GM23338 (cell line): ENCODE measurements around the gene ATF2. TPM values are rescaled to one million over a fixed set of nuclear protein-coding genes. Genes with fewer than 3 reads are reported as not detected.

ENCODE experiments used
- ATAC-seq: fragments of 200-7000 bp; cut with Tn5 transposase; 3 replicates; pipeline ENCODE4 v1.9.1; 2020
- DNase-seq: peaks from one replicate; pipeline ENCODE4 v3.0.0-alpha.2; 2015; ENCODE audit warnings: low spot score
- H2AFZ ChIP-seq: fragments of 200-600 bp; sonication (generic); 2 replicates; pipeline ENCODE4 v1.8.0; 2016; ENCODE audit warnings: antibody characterized with exemption, mild to moderate bottlenecking, moderate library complexity
- H3F3A ChIP-seq: fragments of 200-600 bp; sonication (generic); replicated peaks from 2 replicates; pipeline ENCODE4 v1.8.0; 2017; ENCODE audit warnings: antibody characterized with exemption, mixed run types, low read depth
- H3K27ac ChIP-seq: fragments of 200-600 bp; sonication (generic); 2 replicates; pipeline ENCODE4 v1.6.1; 2016; ENCODE audit warnings: low read depth
- H3K27me3 ChIP-seq: fragments of 200-600 bp; sonication (generic); 2 replicates; pipeline ENCODE4 v1.8.0; 2016; ENCODE audit warnings: mild to moderate bottlenecking, mixed run types, moderate library complexity; ENCODE audit not compliant: insufficient read depth
- H3K36me3 ChIP-seq: fragments of 200-600 bp; sonication (generic); 2 replicates; pipeline ENCODE4 v1.8.0; 2016; ENCODE audit warnings: mild to moderate bottlenecking; ENCODE audit not compliant: insufficient read depth
- H3K4me1 ChIP-seq: fragments of 200-600 bp; sonication (generic); 2 replicates; pipeline ENCODE4 v1.8.0; 2016; ENCODE audit warnings: mild to moderate bottlenecking, moderate library complexity; ENCODE audit not compliant: insufficient read depth
- H3K4me2 ChIP-seq: fragments of 200-600 bp; sonication (generic); 2 replicates; pipeline ENCODE4 v1.7.1; 2017; ENCODE audit warnings: mixed run types
- H3K4me3 ChIP-seq: fragments of 200-600 bp; sonication (generic); 2 replicates; pipeline ENCODE4 v1.6.1; 2016; ENCODE audit warnings: mixed run types
- H3K79me2 ChIP-seq: fragments of 200-600 bp; sonication (generic); replicated peaks from 2 replicates; pipeline ENCODE4 v1.8.0; 2017; ENCODE audit warnings: mild to moderate bottlenecking; ENCODE audit not compliant: insufficient read depth
- H3K9me2 ChIP-seq: fragments of 200-600 bp; sonication (generic); 2 replicates; pipeline ENCODE4 v1.8.0; 2017; ENCODE audit not compliant: insufficient read depth
- H4K20me1 ChIP-seq: fragments of 200-600 bp; sonication (generic); replicated peaks from 2 replicates; pipeline ENCODE4 v1.8.0; 2017; ENCODE audit warnings: mild to moderate bottlenecking; ENCODE audit not compliant: insufficient read depth
- H3K27ac Mint-ChIP-seq: 2 replicates; pipeline ENCODE4 v1.8.0; 2020; ENCODE audit warnings: inconsistent platforms, mild to moderate bottlenecking, moderate library complexity, mixed read lengths
- H3K27me3 Mint-ChIP-seq: 3 replicates; pipeline ENCODE4 v1.8.0; 2022; ENCODE audit warnings: low read depth, mild to moderate bottlenecking, moderate library complexity, mixed read lengths, inconsistent platforms; ENCODE audit not compliant: insufficient read depth, poor library complexity
- H3K36me3 Mint-ChIP-seq: 3 replicates; pipeline ENCODE4 v1.8.0; 2021; ENCODE audit warnings: low read depth, mild to moderate bottlenecking, inconsistent platforms, moderate library complexity, mixed read lengths
- H3K4me1 Mint-ChIP-seq: 3 replicates; pipeline ENCODE4 v1.8.0; 2020; ENCODE audit warnings: mild to moderate bottlenecking, inconsistent platforms, mixed read lengths
- H3K4me3 Mint-ChIP-seq: 3 replicates; pipeline ENCODE4 v1.8.0; 2021; ENCODE audit warnings: moderate library complexity, mild to moderate bottlenecking, inconsistent platforms, mixed read lengths
- H3K9me3 Mint-ChIP-seq: 3 replicates; pipeline ENCODE4 v1.8.0; 2020; ENCODE audit warnings: moderate library complexity, mild to moderate bottlenecking, inconsistent platforms, mixed read lengths
- CREB1 ChIP-seq: fragments of 250-450 bp; sonication (Bioruptor Pico); IDR thresholded peaks from 2 replicates; pipeline ENCODE4 v1.5.0; 2020; ENCODE audit warnings: low read depth, mild to moderate bottlenecking, moderate library complexity
- EZH2 ChIP-seq: fragments of 200-600 bp; sonication (generic); IDR thresholded peaks from one replicate; pipeline ENCODE4 v1.8.0; 2017; ENCODE audit warnings: antibody characterized with exemption, mild to moderate bottlenecking, low read depth; ENCODE audit not compliant: unreplicated experiment
- EZH2phosphoT487 ChIP-seq: fragments of 200-600 bp; sonication (generic); IDR thresholded peaks from one replicate; pipeline ENCODE4 v1.8.1; 2018; ENCODE audit warnings: antibody characterized with exemption; ENCODE audit not compliant: unreplicated experiment
- JUNB ChIP-seq: IDR thresholded peaks from one replicate; pipeline ENCODE4 v1.6.1; 2016; ENCODE audit warnings: antibody characterized with exemption; ENCODE audit not compliant: unreplicated experiment
- NANOG ChIP-seq: IDR thresholded peaks from 2 replicates; pipeline ENCODE4 v1.6.1; 2016; ENCODE audit warnings: antibody characterized with exemption, borderline replicate concordance
- POLR2AphosphoS5 ChIP-seq: IDR thresholded peaks from 2 replicates; pipeline ENCODE4 v1.6.1; 2016; ENCODE audit warnings: antibody characterized with exemption, low read depth
- STAT1 ChIP-seq: IDR thresholded peaks from one replicate; pipeline ENCODE4 v1.6.1; 2016; ENCODE audit warnings: antibody characterized with exemption; ENCODE audit not compliant: unreplicated experiment
- ZNF114 ChIP-seq: fragments of 250-450 bp; sonication (Bioruptor Pico); IDR thresholded peaks from 2 replicates; pipeline ENCODE4 v1.5.0; 2020; ENCODE audit warnings: mild to moderate bottlenecking, moderate library complexity
- ZNF331 ChIP-seq: fragments of 250-450 bp; sonication (Bioruptor Pico); IDR thresholded peaks from 2 replicates; pipeline ENCODE4 v1.5.0; 2020; ENCODE audit warnings: low read depth, mild to moderate bottlenecking, moderate library complexity
- polyA plus RNA-seq: library from polyadenylated mRNA; unstranded; fragments of >200 nt; fragmentation: Nextera tagmentation; extraction: Ambion mirVana; gene quantifications from 2 replicates; pipeline ENCODE4 v1.2.1, GENCODE V29; 2016
- total RNA-seq: library from RNA; depleted of rRNA; stranded (reverse); fragments of >200 nt; shearing (Covaris generic); gene quantifications from 2 replicates; pipeline ENCODE4 v1.2.3, GENCODE V29; 2014
- TF ChIP-seq, protein P1 (sequence below): fragments of 250-450 bp; sonication (Bioruptor Pico); IDR thresholded peaks from 2 replicates; pipeline ENCODE4 v1.5.0; 2020; ENCODE audit warnings: mild to moderate bottlenecking, moderate library complexity
- TF ChIP-seq, protein P2 (sequence below): IDR thresholded peaks from 2 replicates; pipeline ENCODE4 v1.6.1; 2016; ENCODE audit warnings: antibody characterized with exemption
- TF ChIP-seq, protein P3 (sequence below), 2 experiments: fragments of 200-600 bp in 1 of 2; sonication (generic) in 1 of 2; conservative IDR thresholded peaks; 2 replicates each; pipeline versions ENCODE4 v1.5.1 to v1.6.1; 2016 to 2017; ENCODE audit warnings: antibody characterized with exemption in 2 of 2, low read depth in 2 of 2, mild to moderate bottlenecking in 2 of 2, moderate library complexity in 1 of 2
- TF ChIP-seq, protein P4 (sequence below): IDR thresholded peaks from one replicate; pipeline ENCODE4 v1.6.1; 2018; ENCODE audit warnings: antibody characterized with exemption; ENCODE audit not compliant: unreplicated experiment

The ATF2 gene
- total and polyA plus RNA-seq, 2 experiments from 2014 or later: 23.6 to 56.2 TPM

DNA sequence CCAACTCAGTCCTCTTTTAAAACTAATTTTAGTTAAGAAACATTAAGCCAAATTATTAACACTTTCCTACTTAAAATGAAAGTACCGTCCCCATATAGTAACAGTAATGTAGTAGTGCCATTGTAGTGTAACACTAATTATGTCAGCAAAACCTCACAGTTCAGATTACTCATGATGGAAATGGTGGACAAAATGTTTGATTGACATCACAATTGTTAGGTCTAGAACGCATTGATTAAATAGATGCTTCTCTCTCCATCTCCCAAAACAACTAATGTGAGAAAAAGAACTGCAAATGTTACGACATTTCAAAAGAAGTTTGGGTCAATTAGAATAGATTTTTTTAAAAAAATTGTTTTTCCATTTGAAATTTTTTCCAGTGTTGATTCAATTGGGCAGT is 1.2 kb upstream of the ATF2 start:
- H3K4me3 Mint-ChIP-seq: peak overlapping the region; percentile 99
- peak overlapping the region; percentile 57 for H3K4me3 ChIP-seq
- H2AFZ ChIP-seq: no peak overlapping the region
- peaks cover under 1% of the 10 kb centered on the region; the same call in 1 of the 3 replicates for H3K36me3 Mint-ChIP-seq
- H3K27ac ChIP-seq: peak overlapping the region; percentile 60; the same call in 1 of the 2 replicates
- ATAC-seq (no peak), DNase-seq (no peak)
- H3K4me2 ChIP-seq: peak overlapping the region; percentile 79
- peaks cover 10% of the 10 kb centered on the region; the same call in 2 of the 3 replicates for H3K4me1 Mint-ChIP-seq
- no peaks in the 10 kb centered on the region for H3K9me2 ChIP-seq
- H3K27me3 ChIP-seq: no peaks in the 10 kb centered on the region
- H3K9me3 Mint-ChIP-seq: no peaks in the 10 kb centered on the region
- no peaks in the 10 kb centered on the region for H3F3A ChIP-seq
- no peaks in the 10 kb centered on the region for H3K36me3 ChIP-seq
- peaks cover 15% of the 10 kb centered on the region; the same call in 1 of the 2 replicates for H3K4me1 ChIP-seq
- peaks cover 36% of the 10 kb centered on the region for H3K79me2 ChIP-seq
- H4K20me1 ChIP-seq: peaks cover 13% of the 10 kb centered on the region; the same call in 1 of the 2 replicates
- H3K27me3 Mint-ChIP-seq: peaks cover 5% of the 10 kb centered on the region
- TF ChIP-seq NANOG: no peak
- TF ChIP-seq, protein P1, sequence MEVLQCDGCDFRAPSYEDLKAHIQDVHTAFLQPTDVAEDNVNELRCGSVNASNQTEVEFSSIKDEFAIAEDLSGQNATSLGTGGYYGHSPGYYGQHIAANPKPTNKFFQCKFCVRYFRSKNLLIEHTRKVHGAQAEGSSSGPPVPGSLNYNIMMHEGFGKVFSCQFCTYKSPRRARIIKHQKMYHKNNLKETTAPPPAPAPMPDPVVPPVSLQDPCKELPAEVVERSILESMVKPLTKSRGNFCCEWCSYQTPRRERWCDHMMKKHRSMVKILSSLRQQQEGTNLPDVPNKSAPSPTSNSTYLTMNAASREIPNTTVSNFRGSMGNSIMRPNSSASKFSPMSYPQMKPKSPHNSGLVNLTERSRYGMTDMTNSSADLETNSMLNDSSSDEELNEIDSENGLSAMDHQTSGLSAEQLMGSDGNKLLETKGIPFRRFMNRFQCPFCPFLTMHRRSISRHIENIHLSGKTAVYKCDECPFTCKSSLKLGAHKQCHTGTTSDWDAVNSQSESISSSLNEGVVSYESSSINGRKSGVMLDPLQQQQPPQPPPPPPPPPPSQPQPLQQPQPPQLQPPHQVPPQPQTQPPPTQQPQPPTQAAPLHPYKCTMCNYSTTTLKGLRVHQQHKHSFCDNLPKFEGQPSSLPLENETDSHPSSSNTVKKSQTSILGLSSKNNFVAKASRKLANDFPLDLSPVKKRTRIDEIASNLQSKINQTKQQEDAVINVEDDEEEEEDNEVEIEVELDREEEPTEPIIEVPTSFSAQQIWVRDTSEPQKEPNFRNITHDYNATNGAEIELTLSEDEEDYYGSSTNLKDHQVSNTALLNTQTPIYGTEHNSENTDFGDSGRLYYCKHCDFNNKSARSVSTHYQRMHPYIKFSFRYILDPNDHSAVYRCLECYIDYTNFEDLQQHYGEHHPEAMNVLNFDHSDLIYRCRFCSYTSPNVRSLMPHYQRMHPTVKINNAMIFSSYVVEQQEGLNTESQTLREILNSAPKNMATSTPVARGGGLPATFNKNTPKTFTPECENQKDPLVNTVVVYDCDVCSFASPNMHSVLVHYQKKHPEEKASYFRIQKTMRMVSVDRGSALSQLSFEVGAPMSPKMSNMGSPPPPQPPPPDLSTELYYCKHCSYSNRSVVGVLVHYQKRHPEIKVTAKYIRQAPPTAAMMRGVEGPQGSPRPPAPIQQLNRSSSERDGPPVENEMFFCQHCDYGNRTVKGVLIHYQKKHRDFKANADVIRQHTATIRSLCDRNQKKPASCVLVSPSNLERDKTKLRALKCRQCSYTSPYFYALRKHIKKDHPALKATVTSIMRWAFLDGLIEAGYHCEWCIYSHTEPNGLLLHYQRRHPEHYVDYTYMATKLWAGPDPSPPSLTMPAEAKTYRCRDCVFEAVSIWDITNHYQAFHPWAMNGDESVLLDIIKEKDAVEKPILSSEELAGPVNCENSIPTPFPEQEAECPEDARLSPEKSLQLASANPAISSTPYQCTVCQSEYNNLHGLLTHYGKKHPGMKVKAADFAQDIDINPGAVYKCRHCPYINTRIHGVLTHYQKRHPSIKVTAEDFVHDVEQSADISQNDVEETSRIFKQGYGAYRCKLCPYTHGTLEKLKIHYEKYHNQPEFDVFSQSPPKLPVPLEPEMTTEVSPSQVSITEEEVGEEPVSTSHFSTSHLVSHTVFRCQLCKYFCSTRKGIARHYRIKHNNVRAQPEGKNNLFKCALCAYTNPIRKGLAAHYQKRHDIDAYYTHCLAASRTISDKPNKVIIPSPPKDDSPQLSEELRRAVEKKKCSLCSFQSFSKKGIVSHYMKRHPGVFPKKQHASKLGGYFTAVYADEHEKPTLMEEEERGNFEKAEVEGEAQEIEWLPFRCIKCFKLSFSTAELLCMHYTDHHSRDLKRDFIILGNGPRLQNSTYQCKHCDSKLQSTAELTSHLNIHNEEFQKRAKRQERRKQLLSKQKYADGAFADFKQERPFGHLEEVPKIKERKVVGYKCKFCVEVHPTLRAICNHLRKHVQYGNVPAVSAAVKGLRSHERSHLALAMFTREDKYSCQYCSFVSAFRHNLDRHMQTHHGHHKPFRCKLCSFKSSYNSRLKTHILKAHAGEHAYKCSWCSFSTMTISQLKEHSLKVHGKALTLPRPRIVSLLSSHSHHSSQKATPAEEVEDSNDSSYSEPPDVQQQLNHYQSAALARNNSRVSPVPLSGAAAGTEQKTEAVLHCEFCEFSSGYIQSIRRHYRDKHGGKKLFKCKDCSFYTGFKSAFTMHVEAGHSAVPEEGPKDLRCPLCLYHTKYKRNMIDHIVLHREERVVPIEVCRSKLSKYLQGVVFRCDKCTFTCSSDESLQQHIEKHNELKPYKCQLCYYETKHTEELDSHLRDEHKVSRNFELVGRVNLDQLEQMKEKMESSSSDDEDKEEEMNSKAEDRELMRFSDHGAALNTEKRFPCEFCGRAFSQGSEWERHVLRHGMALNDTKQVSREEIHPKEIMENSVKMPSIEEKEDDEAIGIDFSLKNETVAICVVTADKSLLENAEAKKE: no peak
- TF ChIP-seq, protein P2, sequence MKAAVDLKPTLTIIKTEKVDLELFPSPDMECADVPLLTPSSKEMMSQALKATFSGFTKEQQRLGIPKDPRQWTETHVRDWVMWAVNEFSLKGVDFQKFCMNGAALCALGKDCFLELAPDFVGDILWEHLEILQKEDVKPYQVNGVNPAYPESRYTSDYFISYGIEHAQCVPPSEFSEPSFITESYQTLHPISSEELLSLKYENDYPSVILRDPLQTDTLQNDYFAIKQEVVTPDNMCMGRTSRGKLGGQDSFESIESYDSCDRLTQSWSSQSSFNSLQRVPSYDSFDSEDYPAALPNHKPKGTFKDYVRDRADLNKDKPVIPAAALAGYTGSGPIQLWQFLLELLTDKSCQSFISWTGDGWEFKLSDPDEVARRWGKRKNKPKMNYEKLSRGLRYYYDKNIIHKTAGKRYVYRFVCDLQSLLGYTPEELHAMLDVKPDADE: no peak
- no peak for TF ChIP-seq STAT1
- TF ChIP-seq, protein P3, sequence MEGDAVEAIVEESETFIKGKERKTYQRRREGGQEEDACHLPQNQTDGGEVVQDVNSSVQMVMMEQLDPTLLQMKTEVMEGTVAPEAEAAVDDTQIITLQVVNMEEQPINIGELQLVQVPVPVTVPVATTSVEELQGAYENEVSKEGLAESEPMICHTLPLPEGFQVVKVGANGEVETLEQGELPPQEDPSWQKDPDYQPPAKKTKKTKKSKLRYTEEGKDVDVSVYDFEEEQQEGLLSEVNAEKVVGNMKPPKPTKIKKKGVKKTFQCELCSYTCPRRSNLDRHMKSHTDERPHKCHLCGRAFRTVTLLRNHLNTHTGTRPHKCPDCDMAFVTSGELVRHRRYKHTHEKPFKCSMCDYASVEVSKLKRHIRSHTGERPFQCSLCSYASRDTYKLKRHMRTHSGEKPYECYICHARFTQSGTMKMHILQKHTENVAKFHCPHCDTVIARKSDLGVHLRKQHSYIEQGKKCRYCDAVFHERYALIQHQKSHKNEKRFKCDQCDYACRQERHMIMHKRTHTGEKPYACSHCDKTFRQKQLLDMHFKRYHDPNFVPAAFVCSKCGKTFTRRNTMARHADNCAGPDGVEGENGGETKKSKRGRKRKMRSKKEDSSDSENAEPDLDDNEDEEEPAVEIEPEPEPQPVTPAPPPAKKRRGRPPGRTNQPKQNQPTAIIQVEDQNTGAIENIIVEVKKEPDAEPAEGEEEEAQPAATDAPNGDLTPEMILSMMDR (conservative IDR thresholded peaks at IDR 0.05; ENCODE audit: low read depth in 2 of 2): no peak
- no peak for TF ChIP-seq EZH2
- no peak for TF ChIP-seq ZNF331 (CRISPR knock-in tag)
- TF ChIP-seq POLR2AphosphoS5: no peak
- no peak for TF ChIP-seq ZNF114
- no peak for TF ChIP-seq CREB1 (CRISPR knock-in tag)
- no peak for TF ChIP-seq JUNB
- TF ChIP-seq, protein P4, sequence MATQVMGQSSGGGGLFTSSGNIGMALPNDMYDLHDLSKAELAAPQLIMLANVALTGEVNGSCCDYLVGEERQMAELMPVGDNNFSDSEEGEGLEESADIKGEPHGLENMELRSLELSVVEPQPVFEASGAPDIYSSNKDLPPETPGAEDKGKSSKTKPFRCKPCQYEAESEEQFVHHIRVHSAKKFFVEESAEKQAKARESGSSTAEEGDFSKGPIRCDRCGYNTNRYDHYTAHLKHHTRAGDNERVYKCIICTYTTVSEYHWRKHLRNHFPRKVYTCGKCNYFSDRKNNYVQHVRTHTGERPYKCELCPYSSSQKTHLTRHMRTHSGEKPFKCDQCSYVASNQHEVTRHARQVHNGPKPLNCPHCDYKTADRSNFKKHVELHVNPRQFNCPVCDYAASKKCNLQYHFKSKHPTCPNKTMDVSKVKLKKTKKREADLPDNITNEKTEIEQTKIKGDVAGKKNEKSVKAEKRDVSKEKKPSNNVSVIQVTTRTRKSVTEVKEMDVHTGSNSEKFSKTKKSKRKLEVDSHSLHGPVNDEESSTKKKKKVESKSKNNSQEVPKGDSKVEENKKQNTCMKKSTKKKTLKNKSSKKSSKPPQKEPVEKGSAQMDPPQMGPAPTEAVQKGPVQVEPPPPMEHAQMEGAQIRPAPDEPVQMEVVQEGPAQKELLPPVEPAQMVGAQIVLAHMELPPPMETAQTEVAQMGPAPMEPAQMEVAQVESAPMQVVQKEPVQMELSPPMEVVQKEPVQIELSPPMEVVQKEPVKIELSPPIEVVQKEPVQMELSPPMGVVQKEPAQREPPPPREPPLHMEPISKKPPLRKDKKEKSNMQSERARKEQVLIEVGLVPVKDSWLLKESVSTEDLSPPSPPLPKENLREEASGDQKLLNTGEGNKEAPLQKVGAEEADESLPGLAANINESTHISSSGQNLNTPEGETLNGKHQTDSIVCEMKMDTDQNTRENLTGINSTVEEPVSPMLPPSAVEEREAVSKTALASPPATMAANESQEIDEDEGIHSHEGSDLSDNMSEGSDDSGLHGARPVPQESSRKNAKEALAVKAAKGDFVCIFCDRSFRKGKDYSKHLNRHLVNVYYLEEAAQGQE: no peak
- TF ChIP-seq EZH2phosphoT487: no peak
- no peak overlapping the region for H3K27ac Mint-ChIP-seq
